Measurements from ENCODE around the gene OR2M3. TPM values are rescaled to one million over a fixed set of nuclear protein-coding genes. Genes with fewer than 3 reads are reported as not detected.

Gene OR2M3
- total RNA-seq, 1 experiment from 2014 or later = 0.35 TPM

- no peaks in the 10 kb centered on the region for H3K4me1 ChIP-seq (replicated peaks; ENCODE audit: insufficient read depth)
- H3K27me3 ChIP-seq (ENCODE audit: insufficient read depth, low read depth) = no peaks in the 10 kb centered on the region
- no peak overlapping the region for H2AFZ ChIP-seq
- H3K36me3 ChIP-seq (ENCODE audit: low read depth) = no peaks in the 10 kb centered on the region
- ChIA-PET CTCF (no interaction called here), POLR2A (ENCODE audit: unreplicated experiment) (no interaction called here)
- H3F3A ChIP-seq (ENCODE audit: insufficient read depth, low read depth) = no peaks in the 10 kb centered on the region
- DNase-seq = no peak
- no peaks in the 10 kb centered on the region for H3K9me3 ChIP-seq (ENCODE audit: insufficient read depth, low read depth)
- H3K4me2 ChIP-seq = no peak overlapping the region
- TF ChIP-seq EZH2 (IDR thresholded peaks at IDR 0.05; ENCODE audit: low read depth) = no peak
- TF ChIP-seq, protein P1, sequence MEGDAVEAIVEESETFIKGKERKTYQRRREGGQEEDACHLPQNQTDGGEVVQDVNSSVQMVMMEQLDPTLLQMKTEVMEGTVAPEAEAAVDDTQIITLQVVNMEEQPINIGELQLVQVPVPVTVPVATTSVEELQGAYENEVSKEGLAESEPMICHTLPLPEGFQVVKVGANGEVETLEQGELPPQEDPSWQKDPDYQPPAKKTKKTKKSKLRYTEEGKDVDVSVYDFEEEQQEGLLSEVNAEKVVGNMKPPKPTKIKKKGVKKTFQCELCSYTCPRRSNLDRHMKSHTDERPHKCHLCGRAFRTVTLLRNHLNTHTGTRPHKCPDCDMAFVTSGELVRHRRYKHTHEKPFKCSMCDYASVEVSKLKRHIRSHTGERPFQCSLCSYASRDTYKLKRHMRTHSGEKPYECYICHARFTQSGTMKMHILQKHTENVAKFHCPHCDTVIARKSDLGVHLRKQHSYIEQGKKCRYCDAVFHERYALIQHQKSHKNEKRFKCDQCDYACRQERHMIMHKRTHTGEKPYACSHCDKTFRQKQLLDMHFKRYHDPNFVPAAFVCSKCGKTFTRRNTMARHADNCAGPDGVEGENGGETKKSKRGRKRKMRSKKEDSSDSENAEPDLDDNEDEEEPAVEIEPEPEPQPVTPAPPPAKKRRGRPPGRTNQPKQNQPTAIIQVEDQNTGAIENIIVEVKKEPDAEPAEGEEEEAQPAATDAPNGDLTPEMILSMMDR (conservative IDR thresholded peaks at IDR 0.05) = no peak
- H3K79me2 ChIP-seq (ENCODE audit: low read depth) = no peaks in the 10 kb centered on the region
- no peaks in the 10 kb centered on the region for H3K9me2 ChIP-seq (ENCODE audit: insufficient read depth)
- no TSS peak for BruUV-seq (replicated peaks)
- intact Hi-C loops (cut with micrococcal nuclease; ENCODE audit: unreplicated experiment) = no loop called here
- H4K20me1 ChIP-seq (ENCODE audit: insufficient read depth) = no peaks in the 10 kb centered on the region
- no peak overlapping the region for H3K4me3 ChIP-seq
- no peak overlapping the region for H3K27ac ChIP-seq
These were observed 38.3 kb upstream of the OR2M3 start for GRCh38 chr1:248158758-248159157.

- Histone ChIP-seq H3K4me1 (replicated peaks; ENCODE audit: insufficient read depth) (no peaks in the 10 kb centered on the region), H3K9me3 (ENCODE audit: insufficient read depth, low read depth) (no peaks in the 10 kb centered on the region), H4K20me1 (ENCODE audit: insufficient read depth) (no peaks in the 10 kb centered on the region), H3K79me2 (ENCODE audit: low read depth) (no peaks in the 10 kb centered on the region), H3K27me3 (ENCODE audit: insufficient read depth, low read depth) (no peaks in the 10 kb centered on the region), H3K36me3 (ENCODE audit: low read depth) (no peaks in the 10 kb centered on the region), H3F3A (ENCODE audit: insufficient read depth, low read depth) (no peaks in the 10 kb centered on the region), H3K9me2 (ENCODE audit: insufficient read depth) (no peaks in the 10 kb centered on the region), H3K4me2 (no peak overlapping the region), H3K27ac (no peak overlapping the region), H2AFZ (no peak overlapping the region), H3K4me3 (no peak overlapping the region)
- ChIA-PET POLR2A (ENCODE audit: unreplicated experiment) (no interaction called here), CTCF (no interaction called here)
- no peak for DNase-seq
- TF ChIP-seq EZH2 (IDR thresholded peaks at IDR 0.05; ENCODE audit: low read depth) = no peak
- TF ChIP-seq, protein P1 (conservative IDR thresholded peaks at IDR 0.05) = no peak
- intact Hi-C loops (cut with micrococcal nuclease; ENCODE audit: unreplicated experiment) = no loop called here
- no TSS peak for BruUV-seq (replicated peaks)
These were observed 33.0 kb upstream of the OR2M3 start for GRCh38 chr1:248164031-248164430.

DNA sequence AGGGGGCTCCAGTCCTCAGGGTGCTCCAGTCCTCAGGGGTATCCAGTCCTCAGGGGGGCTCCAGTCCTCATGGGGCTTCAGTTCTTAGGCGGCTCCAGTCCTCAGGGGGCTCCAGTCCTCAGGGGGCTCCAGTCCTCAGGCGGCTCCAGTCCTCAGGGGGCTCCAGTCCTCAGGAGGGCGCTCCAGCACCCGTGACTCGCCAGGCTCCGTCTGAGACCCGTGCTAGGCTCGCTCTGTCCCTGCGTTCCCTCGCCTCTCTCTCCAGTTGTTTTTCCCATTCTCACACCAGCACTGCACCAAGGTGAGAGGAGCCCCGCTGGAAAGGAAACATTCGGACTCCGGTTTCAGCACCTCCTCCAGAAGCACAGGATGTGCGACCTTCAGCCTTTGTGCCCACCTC, 31.9 kb upstream of the OR2M3 start:
- Histone ChIP-seq H3K4me1 (replicated peaks; ENCODE audit: insufficient read depth) (no peaks in the 10 kb centered on the region), H3K79me2 (ENCODE audit: low read depth) (no peaks in the 10 kb centered on the region), H3K4me2 (no peak overlapping the region), H3F3A (ENCODE audit: insufficient read depth, low read depth) (no peaks in the 10 kb centered on the region), H3K4me3 (no peak overlapping the region), H2AFZ (no peak overlapping the region), H3K27ac (no peak overlapping the region), H3K9me2 (ENCODE audit: insufficient read depth) (no peaks in the 10 kb centered on the region), H3K36me3 (ENCODE audit: low read depth) (no peaks in the 10 kb centered on the region), H4K20me1 (ENCODE audit: insufficient read depth) (no peaks in the 10 kb centered on the region), H3K27me3 (ENCODE audit: insufficient read depth, low read depth) (no peaks in the 10 kb centered on the region), H3K9me3 (ENCODE audit: insufficient read depth, low read depth) (no peaks in the 10 kb centered on the region)
- ChIA-PET POLR2A (ENCODE audit: unreplicated experiment) (no interaction called here), CTCF (no interaction called here)
- BruUV-seq (replicated peaks) = no TSS peak
- intact Hi-C loops (cut with micrococcal nuclease; ENCODE audit: unreplicated experiment) = no loop called here
- no peak for DNase-seq
- no peak for TF ChIP-seq EZH2 (IDR thresholded peaks at IDR 0.05; ENCODE audit: low read depth)
- TF ChIP-seq, protein P1 (conservative IDR thresholded peaks at IDR 0.05) = no peak
